ENCODE measurements around the gene DHX32. TPM values are rescaled to one million over a fixed set of nuclear protein-coding genes. Genes with fewer than 3 reads are reported as not detected.

The DHX32 gene
- total RNA-seq (2021), result 10.7 and 12.0 TPM in 2 replicates
- long read RNA-seq, partial matches to known transcripts, result 4 of 14 reads
- long read RNA-seq, other reads (novel, unspliced or antisense), result 7 of 14 reads

- Histone ChIP-seq H2BK120ac (ENCODE audit: low read depth, low read length, poor library complexity, severe bottlenecking) (no peak within 1 kb of the TSS), H2BK20ac (ENCODE audit: low read depth, low read length, poor library complexity, severe bottlenecking) (no peak within 1 kb of the TSS), H2AFZ (ENCODE audit: low read length) (no peak within 1 kb of the TSS), H3T11ph (ENCODE audit: low read length) (no peak within 1 kb of the TSS), H3K27me3 (ENCODE audit: insufficient read depth, low read length) (no peaks in the 10 kb centered on the region), H3K9ac (ENCODE audit: extremely low read depth, insufficient read length, low read length) (no peak within 1 kb of the TSS), H2BK5ac (ENCODE audit: insufficient read length, low read length) (no peak within 1 kb of the TSS), H3K4me2 (ENCODE audit: insufficient read depth, insufficient read length, low read length) (peak within 1 kb of the TSS; percentile 30), H2BK15ac (ENCODE audit: low read depth, low read length) (no peak within 1 kb of the TSS), H3K23ac (ENCODE audit: insufficient read length, low read depth, low read length) (no peak within 1 kb of the TSS), H4K91ac (ENCODE audit: insufficient read length, low read depth, low read length) (no peak within 1 kb of the TSS), H3K4ac (ENCODE audit: low read depth, low read length) (no peak within 1 kb of the TSS), H3K9me3 (ENCODE audit: control insufficient read depth, low read depth, low read length) (peaks cover 5% of the 10 kb centered on the region), H3K79me1 (ENCODE audit: insufficient read depth, low read depth, low read length, poor library complexity, severe bottlenecking) (no peaks in the 10 kb centered on the region), H3K14ac (ENCODE audit: insufficient read depth, low read length) (no peak within 1 kb of the TSS), H4K5ac (ENCODE audit: insufficient read length, low read depth, low read length) (no peak within 1 kb of the TSS), H3K18ac (ENCODE audit: insufficient read length, low read depth, low read length) (peak within 1 kb of the TSS; percentile 34), H3K27ac (ENCODE audit: insufficient read length, low read depth, low read length) (no peak within 1 kb of the TSS), H4K20me1 (ENCODE audit: control insufficient read depth, insufficient read depth, insufficient read length) (no peaks in the 10 kb centered on the region), H2BK12ac (ENCODE audit: insufficient read length, low read depth, low read length) (peak within 1 kb of the TSS; percentile 4), H3K56ac (ENCODE audit: insufficient read length, low read depth, low read length) (no peak within 1 kb of the TSS), H4K8ac (replicated peaks; ENCODE audit: insufficient read length, low read depth, low read length) (no peak within 1 kb of the TSS), H3K79me2 (ENCODE audit: insufficient read depth, low read length) (no peaks in the 10 kb centered on the region), H3K23me2 (ENCODE audit: insufficient read length, low read depth, low read length, poor library complexity, severe bottlenecking) (peaks cover 2% of the 10 kb centered on the region), H2AK5ac (ENCODE audit: insufficient read length, low read length) (no peak within 1 kb of the TSS), H3K4me1 (ENCODE audit: insufficient read depth, low read length) (peaks cover 7% of the 10 kb centered on the region)
- peak; percentile 79 for DNase-seq
- no CpG with 5 or more reads among the region's 4 CpGs for WGBS (ENCODE audit: extremely low coverage, insufficient read length, low lambda C conversion rate)
- H3K27me3 Mint-ChIP-seq (ENCODE audit: low read depth), result peaks cover 10% of the 10 kb centered on the region
- peaks cover 27 to 28% of the 10 kb centered on the region in 2 experiments for H3K4me1 Mint-ChIP-seq
- H3K9me3 Mint-ChIP-seq, result peaks cover 9 to 15% of the 10 kb centered on the region in 2 experiments
- H3K4me3 Mint-ChIP-seq, result peak within 1 kb of the TSS; percentile 46 to 67
- peaks cover 28 to 34% (median 30%) of the 10 kb centered on the region in 3 experiments for H3K36me3 Mint-ChIP-seq (ENCODE audit: insufficient read depth in 1 of 3, low read depth in 3 of 3)
- H3K27ac Mint-ChIP-seq, result peak within 1 kb of the TSS; percentile 79 to 92 (median 83)
- TF ChIP-seq CTCF (conservative IDR thresholded peaks at IDR 0.05), result no peak
These were observed at the start of gene DHX32 for GRCh38 chr10:125881192-125881591. Gene DHX32 (minus strand): TSS chr10:125881292. CDS start chr10:125880824, 468 bp downstream.
